ENCODE results near the gene ADGRL2.
"Not testable (repeated sequence)": the region's sequence is repeated elsewhere in the genome, so short reads cannot be mapped to it uniquely, and the experiment has no call there.

Gene ADGRL2

DNA sequence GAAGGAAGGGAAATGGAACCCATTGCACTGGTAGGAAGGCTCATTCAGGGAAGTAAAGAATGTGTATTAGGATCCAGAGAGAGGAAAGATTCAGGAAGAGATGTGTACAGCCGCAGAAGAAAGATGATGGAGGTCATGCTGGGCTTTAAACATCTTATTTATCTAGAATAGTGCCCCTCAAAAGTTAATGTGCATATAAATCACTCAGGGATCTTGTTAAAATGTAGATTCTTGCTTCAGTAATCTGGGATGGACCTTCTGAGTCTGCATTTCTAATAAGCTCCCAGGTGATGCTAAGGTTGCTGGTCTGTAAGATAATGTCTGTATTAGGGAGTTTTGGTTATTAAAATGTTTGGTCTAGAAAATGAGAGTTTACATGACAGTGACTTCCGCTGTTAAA lies 46.3 kb downstream of the ADGRL2 start:
- no peak for DNase-seq (ENCODE audit: low read depth in 2 of 2)

- DNase-seq (ENCODE audit: low read depth in 2 of 2), result no peak
These were observed 48.3 kb downstream of the ADGRL2 start for GRCh38 chr1:81848880-81849682.

DNA sequence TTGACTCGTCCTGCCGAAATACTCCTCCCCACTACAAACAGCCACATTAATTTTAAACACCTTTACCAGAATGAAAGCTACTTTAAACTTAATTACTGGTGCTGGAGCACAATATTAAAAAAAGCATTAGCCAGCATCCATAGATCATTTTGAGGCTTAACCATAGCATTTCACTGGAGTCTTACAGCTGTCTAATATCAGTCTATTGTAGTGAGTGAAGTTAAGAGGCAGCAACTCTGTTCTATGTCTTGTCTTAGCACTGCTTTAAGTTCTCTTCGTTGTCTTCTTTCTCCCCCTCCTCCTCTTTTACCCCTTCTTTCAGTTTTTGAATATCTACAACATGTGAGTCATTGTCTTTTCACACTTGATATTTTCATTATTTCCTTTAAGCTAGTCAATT lies 49.3 kb downstream of the ADGRL2 start:
- no peak for DNase-seq (ENCODE audit: low read depth in 2 of 2)

GRCh38 chr1:81850495-81850894 lies 49.8 kb downstream of the ADGRL2 start:
- DNase-seq (ENCODE audit: low read depth in 2 of 2), result no peak

- DNase-seq (ENCODE audit: low read depth in 2 of 2), result no peak
These were observed 50.5 kb downstream of the ADGRL2 start for GRCh38 chr1:81851217-81851616.

GRCh38 chr1:81852961-81853360 lies 52.2 kb downstream of the ADGRL2 start:
- DNase-seq (ENCODE audit: low read depth in 2 of 2), result no peak

- no peak for DNase-seq (ENCODE audit: low read depth in 2 of 2)
These were observed 66.5 kb downstream of the ADGRL2 start for GRCh38 chr1:81867235-81867634.

DNA sequence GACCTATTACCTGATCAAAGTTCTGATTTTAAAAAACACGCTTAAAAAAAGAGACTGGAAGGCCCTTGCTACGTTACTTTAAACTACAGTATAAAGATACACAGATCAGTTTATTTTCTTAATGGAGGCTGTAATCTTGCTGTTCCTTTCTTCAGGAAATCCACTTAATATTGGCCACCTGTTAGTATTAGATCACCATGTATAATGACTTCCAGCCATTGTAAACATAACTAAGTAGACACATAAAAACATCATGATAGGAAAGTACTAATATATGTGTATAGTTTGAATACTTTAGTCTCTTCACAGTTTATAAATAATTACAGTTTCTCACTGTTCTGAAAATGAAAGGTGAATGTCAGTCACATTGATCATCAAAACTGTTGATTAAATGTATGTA lies 68.6 kb downstream of the ADGRL2 start:
- DNase-seq (ENCODE audit: low read depth in 2 of 2), result no peak

- not testable (repeated sequence) for DNase-seq (ENCODE audit: low read depth in 2 of 2)
These were observed 70.4 kb downstream of the ADGRL2 start for GRCh38 chr1:81871091-81871490.

DNA sequence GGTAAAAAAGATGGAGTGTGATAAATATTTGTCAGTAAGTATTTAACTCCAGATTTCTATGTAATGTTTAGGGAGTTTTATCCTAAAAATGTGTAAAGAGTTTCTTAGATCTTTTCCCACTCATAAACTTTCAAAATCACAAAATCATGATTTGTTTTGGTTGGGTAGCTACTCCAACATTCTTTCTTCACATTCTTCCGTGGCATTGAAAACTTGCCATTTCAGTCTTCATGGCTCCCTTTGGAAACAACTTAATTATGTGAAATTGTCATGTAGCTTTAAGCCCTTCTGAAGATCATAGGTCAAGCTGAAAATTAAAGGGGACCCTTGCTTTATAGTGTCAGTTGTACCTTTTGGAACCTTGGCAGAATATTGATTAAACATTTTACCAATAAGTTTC lies 73.2 kb downstream of the ADGRL2 start:
- no peak for DNase-seq (ENCODE audit: low read depth in 2 of 2)

- no peak for DNase-seq (ENCODE audit: low read depth in 2 of 2)
These were observed 73.7 kb downstream of the ADGRL2 start for GRCh38 chr1:81874461-81874860.

DNA sequence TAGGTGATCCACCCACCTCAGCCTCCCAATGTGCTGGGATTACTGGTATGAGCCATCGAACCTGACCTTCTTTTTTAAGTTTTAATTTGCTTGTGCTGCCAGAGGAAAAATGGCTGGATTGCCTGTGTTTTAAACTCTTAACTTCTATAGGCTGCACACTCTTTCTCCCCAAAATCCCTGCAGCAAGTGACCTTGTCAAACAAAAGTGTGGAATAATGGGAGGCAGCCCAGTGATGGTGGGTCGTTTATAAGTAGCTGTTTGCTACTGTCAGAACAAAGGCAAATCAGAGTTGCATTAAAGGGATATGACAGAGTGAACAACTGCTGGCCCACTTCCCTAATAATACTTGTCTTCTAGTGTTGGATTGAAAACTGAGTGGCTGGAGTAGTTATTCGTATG lies 74.2 kb downstream of the ADGRL2 start:
- no peak for DNase-seq (ENCODE audit: low read depth in 2 of 2)

DNA sequence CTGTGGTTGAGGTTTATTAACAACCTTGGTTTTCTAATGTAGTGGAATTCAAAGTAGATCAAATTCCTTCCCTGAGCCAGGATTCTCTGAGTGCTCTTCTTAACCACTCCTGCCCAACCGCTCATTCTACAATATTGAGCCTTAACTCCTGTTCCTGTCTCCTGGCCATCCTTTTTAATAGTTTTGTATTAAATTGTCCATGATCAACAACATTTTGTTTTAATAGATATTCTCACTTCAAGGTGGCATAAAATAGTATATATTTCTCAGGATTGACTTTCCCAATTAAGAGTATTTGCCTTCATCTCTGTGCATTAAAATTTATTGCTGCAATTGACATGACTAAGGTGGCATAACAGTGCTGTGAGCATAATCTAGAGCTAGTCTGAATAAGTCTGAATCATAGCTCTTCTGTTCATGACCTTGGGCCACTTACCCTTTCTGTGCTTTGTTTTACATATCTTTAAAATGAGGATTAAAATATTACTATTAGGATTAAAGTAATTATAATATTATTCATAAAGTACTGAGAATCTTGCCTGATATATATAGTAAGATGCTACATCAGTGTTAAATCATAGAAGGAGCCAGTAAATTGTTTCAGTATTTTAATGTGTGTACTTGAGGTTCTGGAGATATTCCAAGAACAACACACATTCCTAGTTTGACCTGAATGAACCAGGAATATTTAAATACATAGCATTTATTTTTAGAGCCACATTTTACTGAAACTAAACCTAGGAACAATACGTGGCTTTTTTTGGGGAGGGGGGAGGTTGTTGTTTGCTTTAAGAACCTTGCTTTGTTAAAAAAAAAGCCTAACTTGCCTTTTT lies 76.4 kb downstream of the ADGRL2 start:
- no peak for DNase-seq (ENCODE audit: low read depth in 2 of 2)

GRCh38 chr1:81877940-81878339 lies 77.2 kb downstream of the ADGRL2 start:
- DNase-seq (ENCODE audit: low read depth in 2 of 2), result no peak

- no peak for DNase-seq (ENCODE audit: low read depth in 2 of 2)
These were observed 77.8 kb downstream of the ADGRL2 start for GRCh38 chr1:81878538-81878937.

- no peak for DNase-seq (ENCODE audit: low read depth in 2 of 2)
These were observed 80.0 kb downstream of the ADGRL2 start for GRCh38 chr1:81880781-81881180.

DNA sequence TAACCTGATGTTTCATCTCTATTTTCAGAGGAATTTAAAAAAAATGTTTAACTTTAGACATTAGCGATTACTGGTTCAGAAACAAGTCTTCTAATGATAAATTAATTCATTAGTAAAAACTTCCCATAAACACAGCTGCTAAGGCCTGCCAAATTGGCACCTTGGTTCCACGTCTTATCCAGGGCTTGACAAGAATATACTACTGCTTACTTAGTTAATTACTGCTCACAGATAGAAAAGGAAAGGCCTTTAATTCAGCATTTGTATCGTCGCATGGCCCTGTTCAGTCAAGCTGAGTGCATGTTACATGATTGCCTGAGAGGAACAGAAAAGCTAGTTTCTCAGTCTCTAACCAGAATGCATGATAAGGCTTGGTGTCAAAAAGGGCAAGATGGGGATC lies 84.6 kb downstream of the ADGRL2 start:
- no peak for DNase-seq (ENCODE audit: low read depth in 2 of 2)

DNA sequence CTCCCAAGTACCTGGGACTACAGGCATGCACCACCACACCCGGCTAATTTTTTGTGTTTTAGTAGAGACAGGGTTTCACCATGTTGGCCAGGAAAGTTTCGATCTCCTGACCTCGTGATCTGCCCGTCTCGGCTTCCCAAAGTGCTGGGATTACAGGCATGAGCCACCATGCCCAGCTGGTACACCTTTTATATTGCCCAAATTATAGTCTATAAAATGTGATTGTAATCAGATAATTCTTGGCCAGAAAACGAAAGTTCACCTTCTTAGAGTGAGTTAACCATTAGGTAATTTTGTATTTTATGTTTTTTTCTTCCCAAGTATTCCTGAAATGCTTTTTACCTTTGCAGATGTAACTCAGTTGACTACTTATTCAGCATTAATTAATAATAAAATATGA lies 85.6 kb downstream of the ADGRL2 start:
- not testable (repeated sequence) for DNase-seq (ENCODE audit: low read depth in 2 of 2)

DNA sequence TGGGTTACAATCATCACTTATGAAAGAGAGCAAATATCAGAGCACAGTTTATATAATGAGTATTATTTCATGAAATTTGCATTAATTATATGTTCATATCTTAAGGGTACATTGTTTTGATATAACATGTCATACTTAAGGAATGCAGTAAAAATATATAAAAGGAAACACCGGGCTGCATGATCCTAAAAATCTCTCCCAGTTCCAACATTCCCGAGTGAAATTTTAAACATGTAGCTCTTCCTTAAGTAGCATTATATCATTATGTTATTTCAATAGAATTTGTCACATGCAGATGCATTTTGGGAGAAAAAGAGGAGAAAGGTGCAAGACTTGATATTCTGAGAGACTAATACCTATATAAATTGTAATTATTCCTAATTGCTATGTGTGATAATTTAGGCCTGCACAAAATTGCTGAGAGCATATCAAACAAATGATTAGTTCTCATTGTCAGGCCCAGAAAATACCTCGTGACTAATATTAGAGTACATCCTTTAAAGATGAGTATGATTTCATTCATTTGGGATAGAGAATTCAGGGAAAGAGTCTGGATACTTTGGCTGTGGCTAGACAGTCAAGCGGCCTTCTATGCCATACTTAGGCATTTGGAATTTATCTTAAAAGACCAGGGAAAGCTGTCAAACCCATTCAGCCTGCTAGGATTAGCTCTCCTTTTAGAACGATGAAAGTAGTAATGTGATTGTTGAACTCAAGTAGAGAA lies 86.8 kb downstream of the ADGRL2 start:
- DNase-seq (ENCODE audit: low read depth in 2 of 2), result no peak

DNA sequence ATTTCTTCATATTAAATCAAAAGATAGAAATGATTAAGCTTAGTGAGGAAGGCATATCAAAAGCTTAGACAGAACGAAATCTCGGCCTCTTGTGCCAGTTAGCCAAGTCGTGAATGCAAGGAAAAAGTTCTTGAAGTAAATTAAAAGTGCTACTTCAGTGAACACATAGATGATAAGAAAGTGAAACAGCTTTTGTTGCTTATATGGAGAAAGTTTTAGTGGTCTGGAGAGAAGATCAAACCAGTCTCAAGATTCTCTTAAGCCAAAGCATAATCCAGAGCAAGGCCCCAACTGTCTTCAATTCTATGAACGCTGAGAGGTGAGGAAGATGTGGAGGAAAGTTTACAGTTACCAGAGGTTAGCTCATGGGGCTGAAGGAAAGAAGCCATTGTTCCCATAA lies 88.4 kb downstream of the ADGRL2 start:
- DNase-seq (ENCODE audit: low read depth in 2 of 2), result no peak

DNA sequence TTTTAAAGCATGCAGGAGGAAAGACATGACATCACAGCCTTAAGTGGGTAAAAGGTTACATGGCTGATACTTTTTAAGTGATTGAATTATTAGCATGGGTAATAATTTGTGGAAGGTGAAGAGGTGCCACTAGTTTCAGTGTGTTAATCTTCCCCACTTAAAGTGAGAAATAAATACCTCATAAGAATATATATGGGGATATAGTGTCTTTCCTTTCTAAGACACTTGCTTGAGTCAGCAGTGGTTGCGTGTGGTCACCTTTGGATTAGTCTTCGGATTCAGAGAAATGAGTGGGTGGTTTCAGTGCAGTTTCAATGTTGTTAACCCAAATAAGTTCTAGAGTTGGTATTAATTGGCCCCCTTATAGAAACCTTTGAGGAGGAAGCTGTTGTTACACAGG lies 94.1 kb downstream of the ADGRL2 start:
- no peak for DNase-seq (ENCODE audit: low read depth in 2 of 2)

GRCh38 chr1:81899214-81899821 lies 98.6 kb downstream of the ADGRL2 start:
- DNase-seq (ENCODE audit: low read depth in 2 of 2), result no peak

All from stimulated activated CD8-positive, alpha-beta memory T cell treated with anti-CD3 and anti-CD28 coated beads, Interleukin-15, amount 100 ng/mL, for 48 hours (primary cell).